KMS-11 (cell line): ENCODE results near the gene PRKG1.

Experiments
- H2AFZ ChIP-seq: fragments of 200-600 bp; sonication (generic); 2 replicates; pipeline ENCODE4 v1.6.1; 2016; ENCODE audit warnings: antibody characterized with exemption, mixed run types, low read depth
- H3K27ac ChIP-seq: fragments of 200-600 bp; sonication (generic); 2 replicates; pipeline ENCODE4 v1.6.1; 2016; ENCODE audit warnings: mild to moderate bottlenecking, mixed run types
- H3K27me3 ChIP-seq: fragments of 200-600 bp; sonication (generic); 2 replicates; pipeline ENCODE4 v1.6.1; 2017; ENCODE audit warnings: mild to moderate bottlenecking, low read depth, mixed run types, moderate library complexity; ENCODE audit not compliant: insufficient read depth
- H3K36me3 ChIP-seq: fragments of 200-600 bp; sonication (generic); 2 replicates; pipeline ENCODE4 v1.6.1; 2017; ENCODE audit warnings: mild to moderate bottlenecking, mixed run types; ENCODE audit not compliant: insufficient read depth
- H3K4me1 ChIP-seq: fragments of 200-600 bp; sonication (generic); 2 replicates; pipeline ENCODE4 v1.6.1; 2016; ENCODE audit warnings: mild to moderate bottlenecking, low read depth, mixed run types; ENCODE audit not compliant: poor library complexity, severe bottlenecking
- H3K4me2 ChIP-seq: fragments of 200-600 bp; sonication (generic); 2 replicates; pipeline ENCODE4 v1.7.0; 2016; ENCODE audit warnings: mild to moderate bottlenecking, mixed run types
- H3K4me3 ChIP-seq: fragments of 200-600 bp; sonication (generic); IDR thresholded peaks from 2 replicates; pipeline ENCODE4 v1.6.1; 2017; ENCODE audit warnings: low read depth, low read length, mixed read lengths; ENCODE audit not compliant: insufficient read depth
- H3K79me2 ChIP-seq: fragments of 200-600 bp; sonication (generic); 2 replicates; pipeline ENCODE4 v1.6.1; 2016; ENCODE audit warnings: low read depth, mixed run types; ENCODE audit not compliant: insufficient read depth
- H3K9ac ChIP-seq: fragments of 200-600 bp; sonication (generic); 2 replicates; pipeline ENCODE4 v1.6.1; 2016; ENCODE audit warnings: mild to moderate bottlenecking, mixed run types
- H4K20me1 ChIP-seq: fragments of 200-600 bp; sonication (generic); 2 replicates; pipeline ENCODE4 v1.6.1; 2016; ENCODE audit warnings: mild to moderate bottlenecking, mixed run types; ENCODE audit not compliant: insufficient read depth
- TF ChIP-seq, protein P1 (sequence below): fragments of 200-600 bp; sonication (generic); conservative IDR thresholded peaks from 2 replicates; pipeline ENCODE4 v1.6.1; 2017; ENCODE audit warnings: low read depth, mild to moderate bottlenecking, antibody characterized with exemption, low read length, moderate library complexity, mixed read lengths

The PRKG1 gene

DNA sequence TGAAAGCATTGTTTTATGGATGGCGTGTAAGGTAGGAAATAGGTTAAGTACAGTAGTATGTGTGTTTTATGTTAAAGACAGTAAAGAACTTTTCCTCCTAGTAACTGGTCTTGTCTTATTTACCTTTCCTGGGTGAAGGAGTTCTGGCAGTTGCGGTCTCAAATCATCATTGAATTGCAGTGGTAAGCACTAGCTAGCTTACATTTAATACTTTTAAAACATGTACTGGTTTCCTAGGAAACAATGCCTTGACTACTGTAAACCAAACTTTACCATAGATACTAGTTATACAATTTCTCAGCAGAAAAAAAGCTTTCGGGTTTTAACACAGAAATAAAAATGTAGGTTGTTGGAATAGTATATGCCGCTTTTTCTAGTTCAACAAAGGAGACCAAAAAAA lies 37.7 kb downstream of the PRKG1 start:
- Histone ChIP-seq H2AFZ (no peak overlapping the region), H3K79me2 (no peaks in the 10 kb centered on the region), H3K4me2 (no peak overlapping the region), H3K27ac (no peak overlapping the region), H3K4me3 (no peak overlapping the region), H3K27me3 (no peaks in the 10 kb centered on the region), H4K20me1 (no peaks in the 10 kb centered on the region), H3K9ac (no peak overlapping the region), H3K4me1 (peaks cover 15% of the 10 kb centered on the region), H3K36me3 (no peaks in the 10 kb centered on the region)
- TF ChIP-seq, protein P1, sequence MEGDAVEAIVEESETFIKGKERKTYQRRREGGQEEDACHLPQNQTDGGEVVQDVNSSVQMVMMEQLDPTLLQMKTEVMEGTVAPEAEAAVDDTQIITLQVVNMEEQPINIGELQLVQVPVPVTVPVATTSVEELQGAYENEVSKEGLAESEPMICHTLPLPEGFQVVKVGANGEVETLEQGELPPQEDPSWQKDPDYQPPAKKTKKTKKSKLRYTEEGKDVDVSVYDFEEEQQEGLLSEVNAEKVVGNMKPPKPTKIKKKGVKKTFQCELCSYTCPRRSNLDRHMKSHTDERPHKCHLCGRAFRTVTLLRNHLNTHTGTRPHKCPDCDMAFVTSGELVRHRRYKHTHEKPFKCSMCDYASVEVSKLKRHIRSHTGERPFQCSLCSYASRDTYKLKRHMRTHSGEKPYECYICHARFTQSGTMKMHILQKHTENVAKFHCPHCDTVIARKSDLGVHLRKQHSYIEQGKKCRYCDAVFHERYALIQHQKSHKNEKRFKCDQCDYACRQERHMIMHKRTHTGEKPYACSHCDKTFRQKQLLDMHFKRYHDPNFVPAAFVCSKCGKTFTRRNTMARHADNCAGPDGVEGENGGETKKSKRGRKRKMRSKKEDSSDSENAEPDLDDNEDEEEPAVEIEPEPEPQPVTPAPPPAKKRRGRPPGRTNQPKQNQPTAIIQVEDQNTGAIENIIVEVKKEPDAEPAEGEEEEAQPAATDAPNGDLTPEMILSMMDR = no peak

DNA sequence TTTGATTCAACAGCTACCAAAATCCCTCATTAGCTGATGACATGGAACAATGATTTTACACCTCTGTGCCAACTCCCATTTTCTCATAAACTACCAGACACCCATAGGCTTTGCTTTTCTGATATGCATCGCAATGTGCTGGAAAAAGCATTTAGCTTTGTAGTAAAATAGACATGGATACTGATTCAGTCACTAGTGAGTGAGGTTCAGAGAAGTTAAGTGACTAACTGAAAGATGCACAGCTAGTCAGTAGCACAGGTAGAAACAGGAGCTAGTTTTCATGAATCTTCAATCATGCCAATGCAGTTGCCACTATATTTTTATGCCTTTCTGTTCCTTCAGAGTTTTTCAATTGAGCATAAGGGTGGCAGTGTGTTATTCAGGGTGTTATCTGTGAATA lies 38.7 kb downstream of the PRKG1 start:
- Histone ChIP-seq H3K4me2 (no peak overlapping the region), H3K4me1 (peaks cover 15% of the 10 kb centered on the region), H3K9ac (no peak overlapping the region), H3K27ac (no peak overlapping the region), H3K27me3 (no peaks in the 10 kb centered on the region), H2AFZ (no peak overlapping the region), H3K4me3 (no peak overlapping the region), H4K20me1 (no peaks in the 10 kb centered on the region), H3K36me3 (no peaks in the 10 kb centered on the region), H3K79me2 (no peaks in the 10 kb centered on the region)
- TF ChIP-seq, protein P1 = no peak

GRCh38 chr10:51117053-51117660 lies 42.9 kb downstream of the PRKG1 start:
- Histone ChIP-seq H3K27me3 (no peaks in the 10 kb centered on the region), H3K79me2 (no peaks in the 10 kb centered on the region), H3K4me3 (no peak overlapping the region), H4K20me1 (no peaks in the 10 kb centered on the region), H3K4me1 (peaks cover 15% of the 10 kb centered on the region), H3K9ac (no peak overlapping the region), H3K4me2 (no peak overlapping the region), H2AFZ (no peak overlapping the region), H3K36me3 (no peaks in the 10 kb centered on the region), H3K27ac (no peak overlapping the region)
- TF ChIP-seq, protein P1 = no peak

GRCh38 chr10:51117794-51118193 lies 43.5 kb downstream of the PRKG1 start:
- Histone ChIP-seq H3K36me3 (no peaks in the 10 kb centered on the region), H3K4me3 (no peak overlapping the region), H3K27ac (no peak overlapping the region), H3K4me1 (peaks cover 15% of the 10 kb centered on the region), H2AFZ (no peak overlapping the region), H3K4me2 (no peak overlapping the region), H4K20me1 (no peaks in the 10 kb centered on the region), H3K79me2 (no peaks in the 10 kb centered on the region), H3K9ac (no peak overlapping the region), H3K27me3 (no peaks in the 10 kb centered on the region)
- TF ChIP-seq, protein P1 = no peak
